GM13977 (cell line): Measurements from ENCODE around the gene FBXO31.

Experiments
- DNase-seq: peaks from one replicate; pipeline ENCODE4 v3.0.0; 2012; ENCODE audit warnings: low spot score
- CTCF ChIP-seq: IDR thresholded peaks from 2 replicates; pipeline ENCODE4 v1.5.1; 2012; ENCODE audit warnings: mild to moderate bottlenecking, control low read depth; ENCODE audit not compliant: insufficient read depth; ENCODE audit errors: extremely low read depth, missing control alignments
- in situ Hi-C: fragments of 300-500 bp; cut with MboI; formaldehyde crosslinking; loops from one replicate; pipeline ENCODE4 v1.12.0; 2022; ENCODE audit warnings: low sequenced_read_pairs, low pct_unique_long_range_greater_than_20kb, mixed read lengths, inconsistent platforms; ENCODE audit not compliant: unreplicated experiment

FBXO31 gene

GRCh38 chr16:87293990-87294389 is 89.6 kb downstream of the FBXO31 start:
- no peak for DNase-seq
- no peak for TF ChIP-seq CTCF
- in situ Hi-C loops = no loop called here

- in situ Hi-C loops = no loop called here
- TF ChIP-seq CTCF = no peak
- DNase-seq = no peak
These were observed 91.6 kb downstream of the FBXO31 start for GRCh38 chr16:87291944-87292343.

GRCh38 chr16:87288753-87289362 is 94.7 kb downstream of the FBXO31 start:
- in situ Hi-C loops = loop anchor here (10.0 kb wide), 1 partner anchor 724 kb away; the partner anchor contains the start of gene FOXC2
- TF ChIP-seq CTCF = no peak
- no peak for DNase-seq

- TF ChIP-seq CTCF = no peak
- in situ Hi-C loops = loop anchor here (10.0 kb wide), 1 partner anchor 722 kb away; the partner anchor contains the start of gene FOXC2
These were observed 96.5 kb downstream of the FBXO31 start for GRCh38 chr16:87286839-87287626.

GRCh38 chr16:87284183-87284582 is 99.4 kb downstream of the FBXO31 start:
- DNase-seq = no peak
- in situ Hi-C loops = loop anchor here (10.0 kb wide), 1 partner anchor 719 kb away; the partner anchor contains the start of gene FOXC2
- no peak for TF ChIP-seq CTCF

More at GRCh38 chr16:87286839-87287626, 96.5 kb downstream of the FBXO31 start:
- DNase-seq = no peak

GRCh38 chr16:87279094-87279658 is 104.4 kb downstream of the FBXO31 start:
- no peak for TF ChIP-seq CTCF
- in situ Hi-C loops = no loop called here

More at GRCh38 chr16:87279094-87279658, 104.4 kb downstream of the FBXO31 start:
- DNase-seq = no peak
